Measurements from ENCODE around the gene POLR2C.
"Not testable (repeated sequence)": the region's sequence is repeated elsewhere in the genome, so short reads cannot be mapped to it uniquely, and the experiment has no call there.

POLR2C gene

DNA sequence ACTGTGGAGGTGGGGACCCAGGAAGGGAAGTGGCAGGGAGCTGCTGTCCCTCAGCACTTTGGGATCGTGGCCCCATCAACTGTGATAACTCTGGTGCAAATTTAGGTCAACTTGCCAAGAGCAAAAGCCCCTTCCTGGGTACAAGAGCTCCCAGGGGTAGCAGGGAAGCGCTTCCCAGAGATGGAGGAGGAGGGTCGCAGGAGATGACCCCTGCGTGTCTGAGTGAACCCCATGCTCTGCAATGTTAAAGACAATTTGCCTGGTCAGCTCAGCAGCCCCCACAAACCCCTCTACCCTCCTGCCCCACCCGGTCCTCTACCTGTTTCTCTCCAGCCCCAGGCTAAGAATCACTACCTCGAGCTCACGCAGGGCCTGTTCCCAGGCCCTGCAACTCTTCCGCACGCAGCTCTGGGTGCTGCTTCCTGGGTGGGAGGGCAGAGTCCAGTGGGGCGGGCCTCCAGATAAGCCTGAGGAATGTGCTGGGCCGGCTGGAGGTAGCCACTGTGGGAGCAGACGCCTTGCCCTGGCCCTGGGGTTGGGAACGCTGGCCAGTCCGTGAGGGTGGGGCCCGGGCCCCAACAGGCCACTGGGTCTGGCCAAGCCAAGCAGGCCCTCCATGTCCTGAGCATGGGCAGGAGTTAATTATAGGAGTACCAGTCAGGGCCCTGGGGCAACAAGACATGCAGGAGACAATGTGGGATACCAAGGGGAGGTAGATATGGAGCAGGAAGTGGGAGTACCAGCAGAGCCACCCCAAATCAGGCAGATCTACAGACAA lies 17.7 kb downstream of the POLR2C start:
- DNase-seq, result no peak

DNA sequence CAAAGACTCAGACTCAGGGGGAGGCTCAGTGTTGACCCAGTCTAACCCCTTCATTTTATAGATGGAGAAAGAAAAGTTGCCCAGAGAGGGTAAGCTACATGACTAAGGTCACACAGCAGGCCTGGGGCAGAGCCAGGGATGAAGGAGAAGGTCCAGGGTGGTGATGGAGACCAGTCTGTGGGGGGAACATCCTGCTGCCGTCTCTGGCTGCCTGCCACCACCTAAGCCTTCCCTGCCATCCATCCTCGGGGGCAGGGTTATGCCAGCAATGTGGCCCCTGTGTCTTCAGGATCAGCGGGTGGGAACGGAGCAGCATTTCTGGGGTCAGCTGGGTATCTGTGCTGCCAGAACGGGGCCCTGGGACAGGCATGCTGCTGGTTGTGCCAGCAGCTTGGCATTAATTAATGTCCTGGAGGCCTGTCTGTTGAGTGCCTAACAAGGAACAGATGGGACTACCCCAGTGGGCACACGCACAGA lies 18.3 kb downstream of the POLR2C start:
- no peak for DNase-seq

DNA sequence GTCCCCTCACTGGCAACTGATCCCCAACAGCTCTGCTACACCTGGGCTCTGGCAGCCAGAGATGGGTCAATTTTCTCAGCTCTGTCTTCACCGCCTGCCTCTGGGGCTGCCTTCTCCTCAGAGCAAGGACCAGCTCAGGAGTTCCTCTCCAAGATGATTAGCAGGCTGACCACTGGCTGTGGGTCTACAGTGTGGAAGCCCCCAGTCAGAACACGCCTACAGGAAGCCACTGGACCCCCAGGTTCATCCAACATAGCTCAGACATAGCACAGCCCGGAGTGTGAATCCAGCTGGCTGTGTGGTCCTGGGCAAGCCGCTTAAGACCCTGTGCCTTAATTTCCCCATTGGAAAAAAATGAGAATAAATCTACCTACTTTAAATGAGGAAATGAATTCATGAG lies 18.9 kb downstream of the POLR2C start:
- DNase-seq, result no peak

DNA sequence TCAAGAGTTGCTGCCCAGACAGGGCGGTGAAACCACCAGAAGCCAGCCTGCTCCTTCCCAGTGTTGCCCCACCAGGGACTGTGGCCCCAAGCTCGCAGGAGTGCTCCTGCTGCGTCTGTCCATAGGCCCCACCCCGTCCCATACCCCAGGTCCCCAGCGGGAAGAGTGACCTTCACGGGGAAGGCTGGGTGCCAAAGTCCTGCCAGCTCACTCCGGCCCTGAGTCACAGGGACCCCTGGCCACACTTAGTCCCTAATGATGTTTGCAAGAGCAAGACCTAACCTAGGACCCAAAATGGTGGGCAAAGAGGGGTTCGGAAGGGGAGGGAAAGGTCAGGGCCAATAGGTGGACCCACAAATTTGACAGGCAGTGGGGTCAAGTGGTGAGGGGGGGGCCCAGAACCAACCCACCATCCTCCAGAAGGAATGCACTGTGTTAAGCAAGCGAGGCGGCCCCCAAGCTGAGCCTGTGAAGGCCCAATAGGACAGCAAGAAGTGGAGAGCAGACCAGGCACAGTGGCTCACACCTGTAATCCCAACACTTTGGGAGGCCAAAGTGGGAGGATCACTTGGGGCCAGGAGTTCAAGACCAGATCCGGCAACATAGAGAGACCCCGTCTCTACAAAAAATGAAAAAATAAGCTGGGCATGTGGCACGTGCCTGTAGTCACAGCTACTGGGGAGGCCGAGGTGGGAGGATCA lies 20.5 kb downstream of the POLR2C start:
- no peak for DNase-seq

DNA sequence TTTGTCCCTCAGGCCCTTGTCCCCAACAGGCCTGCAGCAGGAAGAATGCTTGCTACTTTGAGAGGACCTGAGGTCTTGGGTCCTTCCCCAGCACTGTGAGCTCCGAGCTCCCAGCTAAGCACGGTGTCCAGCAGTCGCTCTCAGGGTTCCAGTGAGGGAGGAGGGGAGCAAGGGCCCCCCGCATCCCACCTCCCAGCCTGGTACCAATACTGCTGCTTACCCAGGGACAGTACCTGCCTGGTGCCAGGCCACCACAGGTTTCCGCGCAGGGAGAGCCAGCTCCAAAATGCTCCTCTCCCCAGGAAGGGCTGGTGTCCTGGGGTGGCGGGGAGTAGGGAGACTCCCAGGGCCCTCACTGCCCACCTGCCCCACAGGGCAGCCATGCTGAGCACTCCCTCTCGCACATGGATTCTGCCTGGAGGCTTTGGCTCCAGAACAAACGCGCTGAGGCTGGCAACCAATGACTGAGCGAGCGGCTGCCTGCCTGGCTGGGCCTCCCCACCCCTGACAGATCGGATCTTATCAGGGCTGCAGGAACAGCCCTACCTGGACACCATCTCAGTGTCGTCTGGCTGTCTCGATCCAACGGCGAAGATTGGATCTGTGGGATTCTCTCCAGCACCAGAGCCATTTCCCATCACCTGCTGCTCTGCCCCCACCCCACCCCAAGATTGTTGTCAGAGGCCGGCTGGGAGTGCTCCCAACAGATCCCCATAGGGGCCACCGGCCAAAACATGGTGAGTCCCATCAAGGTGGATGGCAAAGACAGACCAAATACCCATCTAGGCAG lies 21.4 kb downstream of the POLR2C start:
- no peak for DNase-seq

DNA sequence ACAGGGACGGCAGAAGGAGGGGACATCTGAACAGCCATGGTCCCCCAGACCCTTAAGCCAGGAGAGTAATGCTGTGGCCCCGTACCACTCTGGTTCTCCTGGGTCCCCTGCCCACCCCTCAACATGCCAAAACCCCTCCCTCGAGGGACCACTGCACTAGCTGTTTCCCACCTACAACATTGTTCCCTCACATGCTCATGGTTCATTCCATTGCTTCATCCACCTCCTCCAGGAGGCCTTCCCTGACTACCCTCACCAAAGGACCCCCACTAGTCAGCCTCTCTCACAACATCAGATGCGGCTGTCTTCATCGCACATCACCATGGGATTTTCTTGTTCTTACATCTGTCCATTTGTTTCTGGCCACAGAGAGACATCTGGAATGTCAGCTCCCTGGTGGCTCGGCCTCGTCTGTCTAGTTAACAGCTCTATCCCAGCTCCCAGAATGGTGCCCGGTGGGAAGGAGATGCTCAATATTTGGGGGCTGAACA lies 22.1 kb downstream of the POLR2C start:
- DNase-seq, result no peak

DNA sequence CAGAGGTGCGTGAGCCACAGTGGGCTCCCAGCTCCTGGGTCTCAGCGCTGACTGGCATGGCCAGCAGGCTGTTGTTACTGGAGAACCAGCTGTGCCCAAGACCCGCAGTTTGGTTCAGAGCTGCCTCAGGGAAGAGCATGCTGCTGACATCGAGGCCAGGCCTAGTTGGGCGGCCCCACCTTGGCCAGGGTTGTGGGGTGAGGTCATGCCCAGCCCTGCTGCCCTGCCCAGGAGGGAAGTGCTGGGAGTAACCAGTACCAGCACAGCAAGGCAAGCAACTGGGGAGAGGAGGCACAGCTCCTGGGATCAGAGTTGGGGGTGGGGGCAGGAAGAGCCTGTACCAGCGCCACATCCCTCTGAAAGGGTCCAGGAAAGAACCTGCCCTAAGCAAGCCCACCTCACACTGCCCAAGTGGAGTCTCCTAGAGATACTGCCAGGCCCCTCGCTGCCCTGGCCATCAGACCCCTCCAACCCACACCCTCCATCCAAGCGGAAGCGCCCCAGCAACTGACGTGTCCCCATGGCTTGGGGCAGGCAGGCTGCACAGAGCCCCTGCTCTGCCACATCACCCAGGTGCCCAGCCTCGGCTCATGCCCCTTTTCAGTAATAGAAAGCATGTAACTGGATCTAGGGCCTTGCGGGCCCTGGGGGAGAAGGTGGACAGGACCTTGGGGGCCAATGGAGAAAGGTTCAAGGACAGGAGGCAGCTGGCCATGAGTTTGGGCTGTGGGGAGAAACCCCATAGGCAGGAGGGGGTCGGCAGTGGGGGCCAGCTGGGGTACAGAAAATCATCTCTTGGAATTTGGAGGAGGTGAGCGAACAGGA lies 22.8 kb downstream of the POLR2C start:
- DNase-seq, result no peak

DNA sequence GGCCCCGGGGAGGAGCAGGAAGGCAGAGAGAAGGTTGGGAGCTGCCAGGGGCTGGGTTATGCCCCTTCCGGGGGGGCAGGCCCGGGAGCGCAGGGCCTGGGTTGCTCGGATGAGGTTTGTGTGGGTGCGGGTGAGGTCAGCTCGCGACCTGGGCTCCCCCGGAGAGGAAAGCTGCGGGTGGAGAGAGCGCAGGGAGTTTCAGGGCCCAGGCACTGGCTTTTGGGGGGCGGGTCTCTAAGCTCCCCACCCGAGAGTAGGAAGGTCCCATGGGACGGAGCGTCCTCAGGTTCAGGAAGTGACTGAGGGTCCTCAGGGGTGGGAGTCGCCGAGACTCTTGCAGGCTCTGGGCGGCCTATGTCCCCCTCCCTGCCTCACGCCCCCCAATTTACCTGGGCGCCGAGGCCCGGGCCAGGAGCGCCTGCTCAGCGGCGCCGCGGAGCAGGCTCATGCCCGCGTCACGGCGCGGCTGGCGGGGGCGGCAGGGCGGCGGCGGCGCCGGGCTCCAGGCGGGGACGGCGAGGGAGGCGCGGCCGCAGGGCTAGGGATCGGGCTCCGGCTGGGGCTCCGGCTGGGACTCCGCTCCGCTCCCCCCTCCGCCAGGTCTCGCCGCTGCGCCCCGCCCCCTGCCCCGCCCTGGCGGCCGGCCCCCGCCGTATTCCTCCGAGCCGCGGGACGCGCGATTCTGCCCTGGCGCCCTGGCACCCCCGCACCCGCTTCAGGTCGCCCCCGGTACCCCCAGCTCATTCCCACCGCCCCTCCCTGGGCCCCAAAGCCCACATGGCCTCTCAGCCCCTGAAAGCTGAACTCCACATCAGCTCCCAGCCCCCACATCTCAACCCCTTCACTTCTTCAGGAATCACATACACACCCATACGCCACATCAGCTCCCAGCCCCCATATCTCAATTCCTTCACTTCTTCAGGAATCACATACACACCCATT lies 23.7 kb downstream of the POLR2C start, which contains the start of gene DOK4:
Gene DOK4, minus strand, starts transcription at position 578 of the 942 bp plus-strand sequence. CDS start 6,986 bp downstream, outside the sequence.
- DNase-seq, result peak; percentile 86

DNA sequence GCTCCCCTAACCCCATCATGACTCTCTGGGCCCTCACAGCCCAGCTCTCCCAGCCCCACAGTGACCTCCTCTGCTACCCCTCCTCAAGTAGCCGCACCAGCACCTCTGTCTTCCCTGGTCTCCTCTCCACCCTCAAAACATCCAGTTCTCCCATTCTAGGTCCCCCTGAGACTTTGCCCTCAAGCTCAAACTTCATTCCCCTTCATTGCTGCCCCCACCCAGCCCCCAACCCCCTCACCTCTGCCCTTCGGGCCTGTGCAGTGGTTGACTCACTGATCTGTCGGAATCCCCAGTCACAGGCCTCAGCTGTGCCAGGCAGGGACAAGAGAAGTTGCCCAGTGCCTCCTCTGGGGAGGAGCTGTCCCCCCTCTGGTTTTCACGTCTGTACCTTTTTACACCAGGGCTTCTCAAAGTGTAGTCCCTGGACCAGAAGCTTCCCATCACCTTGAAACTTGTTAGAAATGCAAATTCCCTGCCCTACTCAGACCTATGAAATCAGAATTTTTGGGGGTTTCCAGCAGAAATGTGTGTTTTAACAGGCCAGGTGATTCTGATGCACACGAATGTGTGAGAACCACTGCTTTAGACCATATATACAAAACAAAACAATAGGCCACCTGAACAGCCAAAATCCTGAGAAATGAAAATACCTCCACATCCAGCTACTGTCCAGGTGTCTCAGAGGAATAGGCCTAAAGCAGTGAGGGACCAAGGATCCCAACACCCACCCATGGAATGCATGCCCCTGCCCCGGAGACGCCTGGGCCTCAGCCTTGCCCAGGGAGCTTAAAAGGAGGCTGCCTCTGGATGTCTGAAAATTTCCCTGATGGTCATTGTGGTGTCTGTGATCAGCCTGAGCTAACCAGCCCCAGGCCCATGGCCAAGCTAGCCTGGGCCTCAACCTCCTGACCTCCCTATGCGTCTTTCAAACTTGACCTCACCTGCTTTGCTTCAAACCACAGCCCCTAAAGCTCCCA lies 24.7 kb downstream of the POLR2C start:
- no peak for DNase-seq

DNA sequence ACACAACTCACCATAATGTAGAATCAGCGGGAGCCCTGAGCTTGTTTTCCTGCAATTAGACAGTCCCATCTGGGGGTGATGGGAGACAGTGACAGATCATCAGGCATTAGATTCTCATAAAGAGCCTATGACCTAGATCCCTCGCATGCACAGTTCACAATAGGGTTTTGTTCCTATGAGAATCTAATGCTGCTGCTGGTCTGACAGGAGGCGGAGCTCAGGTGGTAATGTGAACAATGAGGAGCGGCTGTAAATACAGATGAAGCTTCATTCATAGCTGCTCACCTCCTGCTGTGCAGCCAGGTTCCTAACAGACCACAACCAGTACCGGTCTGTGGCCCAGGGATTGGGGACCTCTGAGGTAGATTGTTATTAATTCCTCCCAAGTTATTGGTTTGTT lies 26.8 kb downstream of the POLR2C start:
- no peak for DNase-seq

DNA sequence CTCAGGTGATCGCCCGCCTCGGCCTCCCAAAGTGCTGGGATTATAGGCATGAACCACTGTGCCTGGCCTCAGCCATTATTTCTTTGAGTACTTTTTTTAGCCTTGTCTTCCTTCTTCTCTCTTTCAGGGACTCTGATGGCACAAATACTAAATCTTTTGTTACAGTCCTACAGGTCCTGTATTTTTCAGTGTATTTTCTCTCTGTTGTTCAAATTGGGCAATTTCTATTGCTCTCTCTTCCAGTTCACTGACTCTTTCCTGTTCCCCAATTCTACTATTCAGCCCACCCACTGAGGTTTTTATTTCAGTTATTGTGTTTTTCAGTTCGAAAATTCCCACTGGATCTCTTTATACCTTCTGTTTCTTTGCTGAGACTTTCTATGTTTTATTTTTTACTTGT lies 31.3 kb downstream of the POLR2C start:
- no peak for DNase-seq

DNA sequence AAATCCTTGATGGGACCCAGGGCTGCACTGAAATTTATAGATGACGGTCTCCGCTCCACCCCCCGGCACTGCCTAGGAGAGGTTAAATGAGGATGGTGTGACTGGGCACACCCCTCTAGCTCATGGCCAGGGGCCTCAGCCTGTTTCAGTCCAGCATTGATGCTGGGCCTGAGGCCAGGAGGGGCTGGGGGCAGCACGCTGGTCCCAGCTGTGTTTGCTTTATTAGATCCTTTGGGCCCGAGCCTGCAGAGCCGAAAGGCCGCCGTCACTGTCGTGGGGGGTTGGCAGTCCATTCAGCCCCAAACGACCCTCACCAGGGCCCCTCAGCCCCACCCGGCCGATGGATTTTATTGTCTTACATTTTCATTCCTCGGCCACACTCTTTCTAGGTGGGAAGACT lies 34.6 kb downstream of the POLR2C start:
- no peak for DNase-seq

DNA sequence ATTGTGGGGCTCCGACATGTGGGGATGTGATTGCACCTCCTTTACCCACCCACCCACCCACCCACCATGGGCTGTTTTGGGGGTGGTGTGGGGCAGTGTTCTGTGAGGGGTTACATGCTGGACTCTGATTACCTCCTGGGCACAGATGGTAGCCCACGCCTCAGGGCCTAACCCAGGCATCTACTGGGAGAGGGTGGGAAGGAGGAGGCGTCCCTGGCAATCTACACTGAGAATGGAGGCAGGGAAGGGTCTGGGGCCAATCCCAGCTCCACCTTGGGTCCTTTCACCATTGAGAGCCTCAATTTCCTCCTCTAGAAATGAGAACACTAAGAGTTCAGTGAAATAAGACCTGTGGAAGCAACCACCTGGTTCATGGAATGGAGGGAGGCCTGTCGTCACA lies 35.6 kb downstream of the POLR2C start:
- no peak for DNase-seq

DNA sequence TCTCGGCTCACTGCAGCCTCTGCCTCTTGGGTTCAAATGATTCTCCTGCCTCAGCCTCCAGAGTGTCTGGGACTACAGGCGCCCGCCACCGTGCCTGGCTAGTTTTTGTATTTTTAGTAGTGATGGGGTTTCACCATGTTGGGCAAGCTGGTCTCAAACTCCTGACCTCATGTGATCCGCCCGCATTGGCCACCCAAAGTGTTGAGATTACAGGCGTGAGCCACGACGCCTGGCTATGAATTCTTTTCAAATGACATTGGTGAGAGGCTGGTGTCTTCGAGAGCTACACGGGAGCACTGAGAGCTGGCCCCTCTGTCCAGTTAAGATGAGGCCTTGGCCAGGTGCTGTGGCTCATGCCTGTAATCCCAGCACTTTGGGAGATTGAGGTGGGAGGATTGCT lies 37.5 kb downstream of the POLR2C start:
- not testable (repeated sequence) for DNase-seq

DNA sequence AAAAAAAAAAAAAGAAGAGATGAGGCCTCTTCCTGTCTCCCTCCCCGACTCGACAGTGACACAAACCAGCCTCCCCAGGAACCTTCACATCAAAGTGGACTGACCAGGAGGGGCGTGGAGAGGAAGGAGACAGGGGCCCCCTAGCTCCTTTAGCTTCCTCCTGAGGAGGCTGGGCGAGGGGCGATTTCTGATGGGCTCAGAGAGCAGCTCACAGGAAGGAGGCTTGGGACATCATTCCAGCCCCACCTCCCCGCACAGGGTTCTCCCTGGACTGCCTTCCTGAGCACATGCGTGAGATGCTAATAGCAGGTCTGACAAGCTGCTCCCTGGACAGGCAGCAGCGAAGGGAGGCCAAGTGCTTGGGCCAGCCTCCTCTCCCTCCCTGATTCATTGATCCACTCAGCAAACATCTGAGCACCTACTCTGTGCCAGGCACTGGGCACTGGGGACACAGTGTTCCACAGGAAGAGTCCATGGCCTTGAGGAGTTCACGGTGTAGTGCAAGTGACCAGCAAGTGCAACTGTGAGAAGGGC lies 38.2 kb downstream of the POLR2C start:
- DNase-seq, result peak; percentile 12

DNA sequence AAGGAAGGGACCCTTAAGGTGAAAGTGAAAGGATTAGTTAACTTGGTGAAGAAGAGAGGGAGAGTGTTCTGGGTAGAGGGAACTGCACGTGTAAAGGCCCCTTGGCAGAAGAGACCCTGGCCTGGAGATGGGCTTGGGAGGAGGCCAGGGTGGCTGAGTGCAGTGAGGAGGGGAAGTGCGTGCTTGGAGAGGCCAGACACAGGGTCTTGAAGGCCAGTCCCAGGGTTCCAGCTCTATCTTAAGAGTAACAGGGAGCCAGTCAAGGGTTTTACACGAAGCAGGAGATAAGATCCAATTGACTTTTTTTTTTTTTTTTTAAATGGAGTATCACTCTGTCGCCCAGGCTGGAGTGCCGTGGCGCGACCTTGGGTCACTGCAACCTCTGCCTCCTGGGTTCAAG lies 39.0 kb downstream of the POLR2C start:
- DNase-seq, result no peak

DNA sequence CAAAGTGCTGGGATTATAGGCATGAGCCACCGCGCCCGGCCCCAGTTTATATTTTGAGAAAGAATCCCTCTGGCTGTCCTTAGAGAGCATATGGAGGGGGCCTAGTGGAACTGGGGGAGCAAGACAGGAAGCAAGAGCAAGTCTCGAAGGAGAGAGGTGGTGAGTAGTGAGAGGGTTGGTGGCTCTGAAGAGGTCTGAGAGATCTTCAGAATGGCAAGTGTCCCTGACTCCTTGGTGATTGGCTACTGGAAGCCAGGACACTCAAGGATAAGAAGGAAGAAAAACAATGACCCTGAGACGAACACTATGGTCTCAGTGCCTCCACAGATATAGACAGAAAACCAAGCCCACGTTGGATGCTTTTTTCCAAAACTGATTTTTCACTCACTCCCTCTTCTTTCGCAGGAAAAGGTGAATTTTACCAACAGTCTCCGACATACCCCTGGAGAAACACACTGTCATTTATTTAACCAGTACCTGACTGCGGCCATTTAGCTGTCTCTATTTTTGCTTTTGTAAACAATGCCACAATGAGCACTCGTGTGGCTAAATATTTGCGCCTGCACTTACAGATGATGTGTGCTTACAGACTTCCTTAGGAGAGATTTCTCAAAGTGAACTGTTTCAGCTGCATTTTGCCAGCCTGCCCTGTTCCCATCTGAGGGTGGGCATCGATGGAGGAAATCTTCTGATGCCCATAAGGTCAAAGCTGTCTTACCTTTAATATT lies 39.7 kb downstream of the POLR2C start:
- no peak for DNase-seq

DNA sequence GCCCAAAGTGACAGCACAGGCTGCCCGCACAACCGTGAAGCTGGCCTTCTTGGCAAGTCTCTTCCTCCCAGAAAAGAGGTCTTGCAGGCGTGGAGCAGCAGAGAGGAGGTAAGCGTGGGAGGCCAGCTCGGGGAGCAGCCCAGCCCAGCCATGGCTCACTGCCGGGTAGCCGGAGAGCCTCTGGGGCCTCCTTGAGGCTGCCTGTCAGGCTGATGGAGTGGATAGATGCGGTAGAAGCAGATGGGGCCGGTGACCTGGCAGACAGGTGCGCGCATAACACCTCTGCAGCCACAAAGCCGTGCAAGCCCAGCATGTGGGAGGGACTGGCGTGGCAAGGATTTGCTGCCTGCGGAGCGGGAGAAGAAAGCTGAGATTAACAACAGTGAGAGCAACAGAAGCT lies 40.9 kb downstream of the POLR2C start:
- DNase-seq, result no peak

DNA sequence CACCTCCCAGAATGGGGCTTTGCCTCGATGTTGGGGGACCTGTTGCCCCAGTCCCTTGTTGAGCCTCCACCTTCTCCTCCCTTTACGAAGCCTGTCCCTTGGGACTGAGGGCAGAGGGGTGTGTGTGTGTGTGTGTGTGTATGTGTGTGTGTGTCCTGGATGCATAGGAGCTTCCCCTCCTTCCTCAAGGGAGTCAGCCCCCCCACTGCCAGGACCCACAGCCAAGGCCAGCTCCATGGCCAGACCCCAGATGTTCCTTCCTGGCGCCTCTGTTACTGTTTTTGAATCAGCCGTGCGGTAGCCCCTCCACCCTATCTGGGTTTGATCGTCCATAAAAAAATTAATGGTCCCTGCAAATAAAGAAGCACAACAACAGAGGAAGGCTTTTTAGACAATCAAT lies 41.5 kb downstream of the POLR2C start:
- no peak for DNase-seq
